ENCODE results near the gene TBC1D22A.
A peak's percentile ranks its signal among the peaks of the same experiment; 100 is the strongest.

DNA sequence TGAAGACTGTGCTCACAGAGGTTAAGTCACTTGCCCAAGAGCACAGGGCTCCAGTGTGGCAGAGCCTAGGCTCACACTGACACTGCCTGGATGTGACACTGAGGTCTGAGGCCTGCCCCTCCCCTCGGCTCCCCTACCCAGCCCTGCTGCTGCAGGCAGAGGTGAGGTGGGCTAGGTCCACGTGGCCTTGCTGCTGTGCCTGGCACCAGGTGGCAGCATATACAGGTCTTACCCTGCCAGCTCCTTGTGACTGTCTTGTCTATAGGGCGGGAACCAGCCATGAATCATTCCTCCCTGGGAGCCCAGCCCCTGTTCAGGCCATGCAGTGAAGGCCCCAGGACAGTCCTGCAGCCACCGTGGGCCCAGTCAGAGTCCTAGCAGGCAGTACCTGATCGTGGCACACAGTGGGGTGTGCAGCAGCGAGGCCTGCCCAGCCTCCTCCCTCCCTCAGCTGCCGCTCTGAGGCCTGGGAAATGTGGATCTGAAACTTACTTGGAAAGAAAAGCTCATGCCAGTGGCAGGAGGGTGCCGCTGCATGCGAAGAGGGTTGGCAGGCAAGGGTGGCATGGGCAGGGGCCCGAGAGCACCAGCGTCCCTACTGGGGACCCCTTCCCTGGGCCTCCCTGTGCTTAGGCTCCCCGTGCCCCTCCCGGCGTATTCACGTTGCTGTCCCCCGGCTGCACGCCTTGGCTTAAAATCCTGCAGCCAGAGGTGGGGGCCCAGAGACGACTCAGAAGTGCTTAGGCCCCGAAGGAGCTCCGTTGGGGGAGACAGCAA, 23.2 kb upstream of the TBC1D22A start:
- TF ChIP-seq, protein P1, sequence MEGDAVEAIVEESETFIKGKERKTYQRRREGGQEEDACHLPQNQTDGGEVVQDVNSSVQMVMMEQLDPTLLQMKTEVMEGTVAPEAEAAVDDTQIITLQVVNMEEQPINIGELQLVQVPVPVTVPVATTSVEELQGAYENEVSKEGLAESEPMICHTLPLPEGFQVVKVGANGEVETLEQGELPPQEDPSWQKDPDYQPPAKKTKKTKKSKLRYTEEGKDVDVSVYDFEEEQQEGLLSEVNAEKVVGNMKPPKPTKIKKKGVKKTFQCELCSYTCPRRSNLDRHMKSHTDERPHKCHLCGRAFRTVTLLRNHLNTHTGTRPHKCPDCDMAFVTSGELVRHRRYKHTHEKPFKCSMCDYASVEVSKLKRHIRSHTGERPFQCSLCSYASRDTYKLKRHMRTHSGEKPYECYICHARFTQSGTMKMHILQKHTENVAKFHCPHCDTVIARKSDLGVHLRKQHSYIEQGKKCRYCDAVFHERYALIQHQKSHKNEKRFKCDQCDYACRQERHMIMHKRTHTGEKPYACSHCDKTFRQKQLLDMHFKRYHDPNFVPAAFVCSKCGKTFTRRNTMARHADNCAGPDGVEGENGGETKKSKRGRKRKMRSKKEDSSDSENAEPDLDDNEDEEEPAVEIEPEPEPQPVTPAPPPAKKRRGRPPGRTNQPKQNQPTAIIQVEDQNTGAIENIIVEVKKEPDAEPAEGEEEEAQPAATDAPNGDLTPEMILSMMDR (IDR thresholded peaks at IDR 0.05), result peak in 2 of 12 donors; percentile 20 to 29
- TF ChIP-seq POLR2A (IDR thresholded peaks at IDR 0.05), result no peak

All from heart left ventricle (tissue), 13 donors.